SKM-1 treated with dmso at 0.1 percent for 144 hours (cell line): Measurements from ENCODE around the gene IGSF21.
"Not testable (repeated sequence)": the region's sequence is repeated elsewhere in the genome, so short reads cannot be mapped to it uniquely, and the experiment has no call there.

Experiments
- DNase-seq: peaks from one replicate; lab custom pipeline; 2025; ENCODE audit not compliant: unreplicated experiment; lab: John Stamatoyannopoulos, UW

Gene IGSF21

GRCh38 chr1:18352636-18353265 lies 245.2 kb downstream of the IGSF21 start:
- no peak for DNase-seq

- no peak for DNase-seq
Observed at GRCh38 chr1:18353528-18353927, 245.9 kb downstream of the IGSF21 start.

- no peak for DNase-seq
Observed at GRCh38 chr1:18353992-18354391, 246.4 kb downstream of the IGSF21 start.

GRCh38 chr1:18354612-18355011 lies 247.0 kb downstream of the IGSF21 start:
- no peak for DNase-seq

GRCh38 chr1:18357622-18358230 lies 250.1 kb downstream of the IGSF21 start:
- no peak for DNase-seq

- DNase-seq, result no peak
Observed at GRCh38 chr1:18358600-18358999, 251.0 kb downstream of the IGSF21 start.

- no peak for DNase-seq
Observed at GRCh38 chr1:18360251-18360650, 252.7 kb downstream of the IGSF21 start.

- no peak for DNase-seq
Observed at GRCh38 chr1:18362150-18362549, 254.6 kb downstream of the IGSF21 start.

GRCh38 chr1:18363436-18363835 lies 255.8 kb downstream of the IGSF21 start:
- no peak for DNase-seq

- DNase-seq, result no peak
Observed at GRCh38 chr1:18365099-18365705, 257.6 kb downstream of the IGSF21 start.

GRCh38 chr1:18372505-18372904 lies 264.9 kb downstream of the IGSF21 start:
- DNase-seq, result not testable (repeated sequence)

GRCh38 chr1:18373151-18373550 lies 265.6 kb downstream of the IGSF21 start:
- DNase-seq, result no peak

- no peak for DNase-seq
Observed at GRCh38 chr1:18373882-18374493, 266.4 kb downstream of the IGSF21 start.

GRCh38 chr1:18376661-18377060 lies 269.1 kb downstream of the IGSF21 start:
- no peak for DNase-seq

- no peak for DNase-seq
Observed at GRCh38 chr1:18380288-18380687, 272.7 kb downstream of the IGSF21 start.

- DNase-seq, result no peak
Observed at GRCh38 chr1:18384059-18384458, 276.5 kb downstream of the IGSF21 start.

- no peak for DNase-seq
Observed at GRCh38 chr1:18384471-18384870, 276.9 kb downstream of the IGSF21 start.

- DNase-seq, result no peak
Observed at GRCh38 chr1:18385239-18385790, 277.7 kb downstream of the IGSF21 start.

- DNase-seq, result no peak
Observed at GRCh38 chr1:18386591-18386990, 279.0 kb downstream of the IGSF21 start.

- DNase-seq, result no peak
Observed at GRCh38 chr1:18387307-18387706, 279.7 kb downstream of the IGSF21 start.

- no peak for DNase-seq
Observed at GRCh38 chr1:18390953-18391352, 283.4 kb downstream of the IGSF21 start.
